Ammon's horn (tissue), 1 donor: ENCODE results near the gene XRCC5.

Experiments used
- DNase-seq: peaks from one replicate; pipeline ENCODE4 v3.0.0-alpha.2; 2016; ENCODE audit warnings: low spot score

XRCC5 gene

GRCh38 chr2:216159144-216159543, 50.0 kb downstream of the XRCC5 start:
- DNase-seq: no peak

GRCh38 chr2:216159646-216160045, 50.5 kb downstream of the XRCC5 start:
- DNase-seq: no peak

- no peak for DNase-seq
These were observed 51.6 kb downstream of the XRCC5 start for GRCh38 chr2:216160786-216161185.

GRCh38 chr2:216161967-216162366, 52.8 kb downstream of the XRCC5 start:
- DNase-seq: no peak

GRCh38 chr2:216163518-216163917, 54.4 kb downstream of the XRCC5 start:
- no peak for DNase-seq

- DNase-seq: no peak
These were observed 54.9 kb downstream of the XRCC5 start for GRCh38 chr2:216164087-216164486.

- no peak for DNase-seq
These were observed 55.4 kb downstream of the XRCC5 start for GRCh38 chr2:216164576-216164975.

- DNase-seq: no peak
These were observed 56.6 kb downstream of the XRCC5 start for GRCh38 chr2:216165711-216166110.

GRCh38 chr2:216169087-216169486, 59.9 kb downstream of the XRCC5 start:
- DNase-seq: no peak

GRCh38 chr2:216170076-216170763, 61.1 kb downstream of the XRCC5 start:
- DNase-seq: no peak

GRCh38 chr2:216171011-216171410, 61.9 kb downstream of the XRCC5 start:
- DNase-seq: no peak

GRCh38 chr2:216172493-216172892, 63.3 kb downstream of the XRCC5 start:
- no peak for DNase-seq

GRCh38 chr2:216179015-216179414, 69.9 kb downstream of the XRCC5 start:
- no peak for DNase-seq

- no peak for DNase-seq
These were observed 72.2 kb downstream of the XRCC5 start for GRCh38 chr2:216181351-216181750.

- no peak for DNase-seq
These were observed 72.9 kb downstream of the XRCC5 start for GRCh38 chr2:216181953-216182461.

- DNase-seq: peak; percentile 44
These were observed 74.3 kb downstream of the XRCC5 start for GRCh38 chr2:216183462-216183861.

GRCh38 chr2:216188559-216188850, 79.4 kb downstream of the XRCC5 start:
- no peak for DNase-seq

GRCh38 chr2:216188956-216189355, 79.8 kb downstream of the XRCC5 start:
- DNase-seq: no peak

- no peak for DNase-seq
These were observed 80.3 kb downstream of the XRCC5 start for GRCh38 chr2:216189410-216189809.

GRCh38 chr2:216192181-216192580, 83.0 kb downstream of the XRCC5 start:
- DNase-seq: no peak

- DNase-seq: no peak
These were observed 83.8 kb downstream of the XRCC5 start for GRCh38 chr2:216192931-216193330.

- DNase-seq: no peak
These were observed 84.9 kb downstream of the XRCC5 start for GRCh38 chr2:216194013-216194412.

GRCh38 chr2:216194561-216194960, 85.4 kb downstream of the XRCC5 start:
- no peak for DNase-seq

- DNase-seq: no peak
These were observed 86.4 kb downstream of the XRCC5 start for GRCh38 chr2:216195565-216196029.
